ENCODE measurements around the gene EID2B. TPM values are rescaled to one million over a fixed set of nuclear protein-coding genes. Genes with fewer than 3 reads are reported as not detected.

The EID2B gene
- 1.8 and 2.0 TPM in 2 replicates for total RNA-seq

GRCh38 chr19:39532233-39533002 is at the start of gene EID2B:
Gene EID2B (minus strand): TSS chr19:39532852. CDS start chr19:39532802, 50 bp downstream.
- peak; percentile 42 for DNase-seq (ENCODE audit: low read depth)
- TF ChIP-seq CTCF (conservative IDR thresholded peaks at IDR 0.05; ENCODE audit: low read depth, low read length): peak; percentile 96
- peak within 1 kb of the TSS; percentile 97 for H3K4me3 ChIP-seq (ENCODE audit: low read depth, low read length)

GRCh38 chr19:39582442-39582841 is 49.8 kb upstream of the EID2B start:
- no peak for DNase-seq (ENCODE audit: low read depth)
- H3K4me3 ChIP-seq (ENCODE audit: low read depth, low read length): no peak overlapping the region
- no peak for TF ChIP-seq CTCF (conservative IDR thresholded peaks at IDR 0.05; ENCODE audit: low read depth, low read length)

- no peak for DNase-seq (ENCODE audit: low read depth)
- no peak for TF ChIP-seq CTCF (conservative IDR thresholded peaks at IDR 0.05; ENCODE audit: low read depth, low read length)
- H3K4me3 ChIP-seq (ENCODE audit: low read depth, low read length): no peak overlapping the region
These were observed 36.0 kb upstream of the EID2B start for GRCh38 chr19:39568604-39569003.

- no peak overlapping the region for H3K4me3 ChIP-seq (ENCODE audit: low read depth, low read length)
- no peak for DNase-seq (ENCODE audit: low read depth)
- no peak for TF ChIP-seq CTCF (conservative IDR thresholded peaks at IDR 0.05; ENCODE audit: low read depth, low read length)
These were observed 33.4 kb upstream of the EID2B start for GRCh38 chr19:39566064-39566463.

GRCh38 chr19:39563408-39563807 is 30.8 kb upstream of the EID2B start:
- no peak for TF ChIP-seq CTCF (conservative IDR thresholded peaks at IDR 0.05; ENCODE audit: low read depth, low read length)
- no peak overlapping the region for H3K4me3 ChIP-seq (ENCODE audit: low read depth, low read length)
- peak; percentile 84 for DNase-seq (ENCODE audit: low read depth)

- no peak overlapping the region for H3K4me3 ChIP-seq (ENCODE audit: low read depth, low read length)
- no peak for DNase-seq (ENCODE audit: low read depth)
- TF ChIP-seq CTCF (conservative IDR thresholded peaks at IDR 0.05; ENCODE audit: low read depth, low read length): no peak
These were observed 26.0 kb upstream of the EID2B start for GRCh38 chr19:39558624-39559117.
